Nephron progenitor cell (in vitro differentiated cells): ENCODE data around the gene GP2.
"Not testable (repeated sequence)": the region's sequence is repeated elsewhere in the genome, so short reads cannot be mapped to it uniquely, and the experiment has no call there.

Experiments
- DNase-seq: peaks from one replicate; pipeline ENCODE4 v3.0.0; 2021
- H3K27ac Mint-ChIP-seq: 2 replicates; pipeline ENCODE4 v1.8.0; 2021; ENCODE audit warnings: mild to moderate bottlenecking, moderate library complexity, mixed read lengths
- H3K27me3 Mint-ChIP-seq: 2 replicates; pipeline ENCODE4 v1.8.0; 2021; ENCODE audit warnings: mild to moderate bottlenecking, low read depth, mixed read lengths; ENCODE audit not compliant: poor library complexity
- H3K36me3 Mint-ChIP-seq: 2 replicates; pipeline ENCODE4 v1.8.0; 2021; ENCODE audit warnings: low read depth, mixed read lengths
- H3K4me1 Mint-ChIP-seq: 2 replicates; pipeline ENCODE4 v1.8.0; 2021; ENCODE audit warnings: mixed read lengths
- H3K4me3 Mint-ChIP-seq: 2 replicates; pipeline ENCODE4 v1.8.0; 2021; ENCODE audit warnings: mild to moderate bottlenecking, moderate library complexity, mixed read lengths
- H3K9me3 Mint-ChIP-seq: 2 replicates; pipeline ENCODE4 v1.8.0; 2021; ENCODE audit warnings: mild to moderate bottlenecking, moderate library complexity, mixed read lengths
- CTCF ChIP-seq: fragments of 200-600 bp; sonication (generic); IDR thresholded peaks from 2 replicates; pipeline ENCODE4 v1.5.0; 2021; ENCODE audit warnings: antibody characterized with exemption

GP2 gene

DNA sequence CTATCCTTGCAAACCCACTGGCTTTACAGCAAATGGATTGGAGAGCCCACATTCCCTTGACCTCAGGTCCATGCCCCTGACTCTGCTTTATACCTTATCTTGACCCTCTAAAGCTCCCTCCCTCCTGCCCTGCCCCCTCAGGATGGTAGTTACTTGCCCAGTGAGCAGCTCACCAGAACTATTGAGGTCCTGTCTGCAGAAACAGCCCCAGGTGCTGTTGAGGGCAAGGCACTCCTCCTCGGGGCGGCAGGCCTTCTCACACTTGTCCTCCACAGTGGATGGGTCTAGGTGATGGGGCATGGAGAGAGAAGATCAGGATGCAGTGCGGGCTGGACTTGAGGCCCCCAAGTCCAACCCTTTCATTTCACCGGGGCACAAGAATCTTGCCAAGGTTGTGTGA lies 4.6 kb downstream of the GP2 start:
- Mint-ChIP-seq H3K27me3 (peaks cover 24% of the 10 kb centered on the region), H3K4me1 (no peaks in the 10 kb centered on the region), H3K27ac (no peak overlapping the region), H3K4me3 (no peak overlapping the region), H3K9me3 (no peaks in the 10 kb centered on the region), H3K36me3 (no peaks in the 10 kb centered on the region)
- no peak for TF ChIP-seq CTCF
- DNase-seq: no peak

GRCh38 chr16:20321671-20322070 lies 5.6 kb downstream of the GP2 start:
- Mint-ChIP-seq H3K4me3 (no peak overlapping the region), H3K27me3 (peaks cover 29% of the 10 kb centered on the region), H3K36me3 (no peaks in the 10 kb centered on the region), H3K9me3 (no peaks in the 10 kb centered on the region), H3K27ac (no peak overlapping the region), H3K4me1 (no peaks in the 10 kb centered on the region)
- TF ChIP-seq CTCF: no peak
- DNase-seq: no peak

DNA sequence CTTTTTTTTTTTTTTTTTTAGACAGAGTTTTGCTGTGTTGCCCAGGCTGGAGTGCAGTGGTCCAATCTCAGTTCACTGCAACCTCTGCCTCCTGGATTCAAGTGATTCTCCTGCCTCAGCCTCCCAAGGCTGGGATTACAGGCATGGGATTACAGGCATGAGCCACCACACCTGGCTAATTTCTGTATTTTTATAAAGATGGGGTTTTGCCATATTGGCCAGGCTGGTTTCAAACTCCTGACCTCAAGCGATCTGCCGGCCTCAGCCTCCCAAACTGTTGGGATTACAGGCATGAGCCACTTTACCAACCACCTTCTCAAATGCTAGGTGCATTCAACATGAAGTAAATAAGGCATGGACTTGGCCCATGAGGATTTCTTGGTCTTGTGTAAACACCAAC lies 6.3 kb downstream of the GP2 start:
- H3K36me3 Mint-ChIP-seq, H3K4me3 Mint-ChIP-seq, H3K9me3 Mint-ChIP-seq, H3K27ac Mint-ChIP-seq, H3K4me1 Mint-ChIP-seq, DNase-seq: not testable (repeated sequence)
- H3K27me3 Mint-ChIP-seq: peaks cover 35% of the 10 kb centered on the region

- Mint-ChIP-seq H3K36me3 (no peaks in the 10 kb centered on the region), H3K4me1 (no peaks in the 10 kb centered on the region), H3K27me3 (peaks cover 37% of the 10 kb centered on the region), H3K4me3 (no peak overlapping the region), H3K9me3 (no peaks in the 10 kb centered on the region), H3K27ac (no peak overlapping the region)
- DNase-seq: no peak
- no peak for TF ChIP-seq CTCF
Observed at GRCh38 chr16:20320592-20320991, 6.7 kb downstream of the GP2 start.

GRCh38 chr16:20320178-20320577 lies 7.1 kb downstream of the GP2 start:
- no peak for DNase-seq
- Mint-ChIP-seq H3K27ac (no peak overlapping the region), H3K4me1 (no peaks in the 10 kb centered on the region), H3K27me3 (peaks cover 37% of the 10 kb centered on the region), H3K36me3 (no peaks in the 10 kb centered on the region), H3K4me3 (no peak overlapping the region), H3K9me3 (no peaks in the 10 kb centered on the region)
- no peak for TF ChIP-seq CTCF

- H3K9me3 Mint-ChIP-seq: no peaks in the 10 kb centered on the region
- no peaks in the 10 kb centered on the region for H3K36me3 Mint-ChIP-seq
- DNase-seq: no peak
- no peaks in the 10 kb centered on the region for H3K4me1 Mint-ChIP-seq
- peaks cover 41% of the 10 kb centered on the region for H3K27me3 Mint-ChIP-seq
- no peak overlapping the region for H3K4me3 Mint-ChIP-seq
- no peak overlapping the region for H3K27ac Mint-ChIP-seq
- TF ChIP-seq CTCF: no peak
Observed at GRCh38 chr16:20319406-20319805, 7.9 kb downstream of the GP2 start.
